ENCODE results near the gene KCNK16.

GRCh38 chr6:39339868-39340550, 17.5 kb upstream of the KCNK16 start:
- TF ChIP-seq EZH2 (IDR thresholded peaks at IDR 0.05; ENCODE audit: borderline replicate concordance, low read length) (no peak), CTCF (conservative IDR thresholded peaks at IDR 0.05 in 1 of 2, IDR thresholded peaks at IDR 0.05 in 1 of 2; ENCODE audit: extremely low read depth in 1 of 2, insufficient read depth in 1 of 2, low read depth in 1 of 2, low read length in 2 of 2) (no peak)

All from mammary epithelial cell (primary cell).